AG04449 (cell line): ENCODE data around the gene PLXDC1.

Experiments used
- CTCF ChIA-PET: fragments of 350-600 bp; formaldehyde crosslinking; extraction: SDS; loops from one replicate; lab custom pipeline; 2021; ENCODE audit warnings: antibody characterized with exemption; lab: Yijun Ruan, JAX
- POLR2A ChIA-PET: fragments of 400-600, 350-600 bp; formaldehyde crosslinking; extraction: SDS; loops from one replicate; lab custom pipeline; 2020; ENCODE audit warnings: antibody characterized with exemption, inconsistent platforms; lab: Yijun Ruan, JAX
- DNase-seq: peaks from one replicate; pipeline ENCODE4 v3.0.0-alpha.2; 2010; ENCODE audit warnings: low read depth, low spot score
- H3K4me3 ChIP-seq: 2 replicates; pipeline ENCODE4 v1.5.1; 2011; ENCODE audit warnings: low read depth, mild to moderate bottlenecking, control low read depth, low read length
- TF ChIP-seq, protein P1 (sequence below): IDR thresholded peaks from one replicate; pipeline ENCODE4 v1.5.1; 2011; ENCODE audit warnings: mild to moderate bottlenecking, moderate library complexity, low read length, control low read depth, inconsistent platforms; ENCODE audit not compliant: insufficient read depth; ENCODE audit errors: missing control alignments

PLXDC1 gene

DNA sequence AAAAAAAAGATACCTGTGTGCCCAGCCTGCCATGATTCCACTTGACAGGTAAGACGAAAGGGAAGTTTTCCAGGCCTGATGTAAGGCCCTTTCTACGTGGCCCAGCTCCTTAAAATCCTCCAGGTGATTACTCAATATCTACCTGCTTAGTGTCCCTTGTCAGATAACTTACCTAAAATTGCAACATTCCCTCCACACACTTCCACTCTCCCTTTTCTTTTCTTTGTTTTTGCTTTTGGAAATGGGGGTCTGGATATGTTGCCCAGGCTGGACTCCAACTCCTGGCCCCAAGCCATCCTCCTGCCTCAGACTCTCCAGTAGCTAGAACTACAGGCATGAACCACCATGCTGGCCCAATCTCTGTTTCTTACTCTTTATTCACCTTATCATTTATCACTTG lies 7.2 kb upstream of the PLXDC1 start:
- CTCF ChIA-PET = interaction anchor here (0.8 to 10.9 kb wide), 5 partner anchors 8 to 291 kb away, joined by 3 to 208 read pairs (median 4); no protein-coding TSS in a partner anchor
- POLR2A ChIA-PET = no interaction called here
- no peak for DNase-seq
- TF ChIP-seq, protein P1, sequence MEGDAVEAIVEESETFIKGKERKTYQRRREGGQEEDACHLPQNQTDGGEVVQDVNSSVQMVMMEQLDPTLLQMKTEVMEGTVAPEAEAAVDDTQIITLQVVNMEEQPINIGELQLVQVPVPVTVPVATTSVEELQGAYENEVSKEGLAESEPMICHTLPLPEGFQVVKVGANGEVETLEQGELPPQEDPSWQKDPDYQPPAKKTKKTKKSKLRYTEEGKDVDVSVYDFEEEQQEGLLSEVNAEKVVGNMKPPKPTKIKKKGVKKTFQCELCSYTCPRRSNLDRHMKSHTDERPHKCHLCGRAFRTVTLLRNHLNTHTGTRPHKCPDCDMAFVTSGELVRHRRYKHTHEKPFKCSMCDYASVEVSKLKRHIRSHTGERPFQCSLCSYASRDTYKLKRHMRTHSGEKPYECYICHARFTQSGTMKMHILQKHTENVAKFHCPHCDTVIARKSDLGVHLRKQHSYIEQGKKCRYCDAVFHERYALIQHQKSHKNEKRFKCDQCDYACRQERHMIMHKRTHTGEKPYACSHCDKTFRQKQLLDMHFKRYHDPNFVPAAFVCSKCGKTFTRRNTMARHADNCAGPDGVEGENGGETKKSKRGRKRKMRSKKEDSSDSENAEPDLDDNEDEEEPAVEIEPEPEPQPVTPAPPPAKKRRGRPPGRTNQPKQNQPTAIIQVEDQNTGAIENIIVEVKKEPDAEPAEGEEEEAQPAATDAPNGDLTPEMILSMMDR = no peak
- no peak overlapping the region for H3K4me3 ChIP-seq

DNA sequence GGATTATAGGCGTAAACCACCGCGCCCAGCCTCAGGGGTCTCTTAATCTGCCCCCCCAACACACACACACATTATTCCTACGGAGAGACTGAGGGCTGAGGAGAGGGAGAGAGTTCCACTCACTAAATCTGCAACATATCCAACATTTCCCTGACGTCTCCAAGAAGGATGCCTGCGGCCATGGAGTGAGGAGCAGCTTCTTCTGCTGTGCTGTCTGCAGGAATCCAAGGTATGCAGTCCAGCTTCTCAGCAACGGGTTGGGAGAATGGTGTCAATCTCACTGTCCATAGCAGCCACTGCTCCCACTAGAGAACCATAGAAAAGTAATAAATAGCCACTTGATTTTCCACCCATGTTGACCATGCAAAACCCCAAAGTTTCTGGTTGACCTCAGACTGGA lies 5.1 kb upstream of the PLXDC1 start:
- no peak for DNase-seq
- H3K4me3 ChIP-seq = no peak overlapping the region
- TF ChIP-seq, protein P1 = no peak
- POLR2A ChIA-PET = interaction anchor here (0.6 kb wide), 1 partner anchor 124 kb away, joined by 3 read pairs; no protein-coding TSS in a partner anchor
- CTCF ChIA-PET = interaction anchor here (1.0 to 7.4 kb wide), 4 partner anchors 9 to 174 kb away, joined by 3 to 85 read pairs (median 22); partner anchors contain the start of gene ARL5C

DNA sequence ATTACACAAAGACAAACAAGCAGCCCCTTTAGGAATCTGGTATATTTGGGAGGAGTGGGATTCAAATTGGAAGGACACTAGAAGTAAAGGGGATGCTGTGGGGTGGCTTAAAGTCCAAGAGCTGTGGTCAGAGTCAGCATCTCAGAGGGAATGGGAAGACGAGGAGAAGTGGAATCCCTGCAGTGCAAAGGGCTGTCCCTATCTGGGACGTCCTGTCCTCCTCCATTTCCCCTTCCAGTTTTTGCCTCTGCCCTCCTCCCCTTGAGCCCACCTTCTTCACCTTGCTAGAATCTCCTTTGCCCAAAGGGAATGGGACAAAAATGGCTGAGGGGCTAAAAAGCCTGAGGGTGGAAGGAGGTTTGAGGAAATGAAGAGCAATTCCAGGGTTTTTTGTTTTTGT lies 4.2 kb upstream of the PLXDC1 start:
- ChIA-PET POLR2A (no interaction called here), CTCF (interaction anchor here (2.0 to 7.4 kb wide), 3 partner anchors 10 to 173 kb away, joined by 9 to 85 read pairs (median 34); partner anchors contain the start of gene ARL5C)
- TF ChIP-seq, protein P1 = no peak
- H3K4me3 ChIP-seq = no peak overlapping the region
- DNase-seq = no peak

DNA sequence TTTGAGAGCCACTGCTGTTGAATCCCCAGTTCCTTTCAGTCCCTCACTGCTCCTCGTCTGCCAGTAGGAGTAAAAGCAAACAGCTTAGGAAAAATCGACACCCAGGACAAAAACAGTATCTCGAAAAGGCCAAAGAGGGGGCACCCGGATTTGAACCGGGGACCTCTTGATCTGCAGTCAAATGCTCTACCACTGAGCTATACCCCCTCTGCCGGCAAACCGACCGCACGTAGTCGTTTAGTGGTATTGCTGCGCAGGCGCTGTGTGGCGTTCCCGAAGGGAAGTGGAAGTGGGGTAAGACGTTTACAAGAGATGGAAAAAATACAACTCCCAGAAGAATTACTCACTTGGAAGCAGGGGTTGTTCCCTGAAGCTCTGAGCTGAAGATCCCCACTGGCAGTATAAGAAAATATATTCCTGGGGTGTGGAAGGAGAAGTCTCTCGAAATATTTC lies 2.2 kb upstream of the PLXDC1 start:
- DNase-seq = no peak
- H3K4me3 ChIP-seq = peak overlapping the region; percentile 96
- TF ChIP-seq, protein P1 = no peak
- POLR2A ChIA-PET = interaction anchor here (0.6 to 1.9 kb wide), 9 partner anchors 11 to 283 kb away, joined by 3 to 12 read pairs (median 4); partner anchors contain the start of genes LASP1, LASP1NB and RPL19
- CTCF ChIA-PET = interaction anchor here (0.7 to 8.4 kb wide), 62 partner anchors 8 to 424 kb away, joined by 3 to 382 read pairs (median 6); partner anchors contain the start of genes ARL5C, FBXO47, LASP1 and LASP1NB

DNA sequence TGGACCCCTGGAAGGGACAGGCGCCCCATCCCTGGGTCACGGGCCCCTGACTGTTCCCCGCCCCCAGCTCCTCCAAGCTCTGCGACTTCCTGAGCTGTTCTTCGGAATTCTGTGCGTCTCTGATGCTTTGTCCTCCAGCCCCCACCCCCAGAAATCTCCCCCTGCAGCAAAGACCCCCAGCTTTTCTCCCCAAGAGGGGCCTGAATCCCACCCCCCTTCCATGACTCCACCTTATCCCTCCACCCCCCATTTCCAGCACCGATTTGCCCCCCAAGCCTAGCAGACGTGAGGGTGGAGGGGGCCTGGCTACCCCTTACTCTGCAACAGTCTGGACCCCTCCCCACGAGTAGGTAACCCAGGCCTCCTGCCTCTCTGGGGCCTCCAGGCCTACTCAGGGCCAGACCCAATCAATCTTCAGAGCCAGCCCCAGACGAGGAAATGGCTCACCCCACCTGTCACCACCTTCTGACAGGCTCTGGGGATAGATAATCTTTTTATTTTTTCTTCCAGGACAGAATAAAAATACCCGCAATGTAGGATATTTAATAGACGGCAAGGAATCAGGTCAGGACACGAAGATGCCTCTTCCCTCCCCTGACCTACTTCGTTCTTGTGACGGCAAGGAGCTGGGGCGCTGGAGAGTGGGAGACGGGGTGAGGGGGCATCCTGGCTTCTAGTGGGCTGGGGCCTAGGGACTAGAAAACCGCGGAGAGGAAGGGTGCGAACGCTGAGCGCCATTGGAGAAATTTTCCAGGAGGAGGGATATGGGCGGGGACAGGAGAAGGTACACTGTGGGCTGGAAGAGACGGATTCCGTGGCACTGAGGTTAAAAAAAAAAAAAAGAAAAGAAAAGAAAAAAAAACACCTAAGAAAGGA lies 744 bp upstream of the PLXDC1 start:
- ChIA-PET CTCF (interaction anchor here (0.6 to 8.4 kb wide), 61 partner anchors 8 to 707 kb away, joined by 3 to 382 read pairs (median 5); partner anchors contain the start of genes ARL5C, LASP1 and LASP1NB), POLR2A (interaction anchor here (0.6 to 1.9 kb wide), 4 partner anchors 174 to 687 kb away, joined by 3 to 12 read pairs (median 6); partner anchors contain the start of genes LASP1 and LASP1NB)
- TF ChIP-seq, protein P1 = no peak
- H3K4me3 ChIP-seq = peak overlapping the region; percentile 96
- DNase-seq = no peak
